ENCODE data around the gene SNX19. TPM values are rescaled to one million over a fixed set of nuclear protein-coding genes. Genes with fewer than 3 reads are reported as not detected.

The SNX19 gene
- polyA plus RNA-seq, 1 donor, result 52.1 TPM

DNA sequence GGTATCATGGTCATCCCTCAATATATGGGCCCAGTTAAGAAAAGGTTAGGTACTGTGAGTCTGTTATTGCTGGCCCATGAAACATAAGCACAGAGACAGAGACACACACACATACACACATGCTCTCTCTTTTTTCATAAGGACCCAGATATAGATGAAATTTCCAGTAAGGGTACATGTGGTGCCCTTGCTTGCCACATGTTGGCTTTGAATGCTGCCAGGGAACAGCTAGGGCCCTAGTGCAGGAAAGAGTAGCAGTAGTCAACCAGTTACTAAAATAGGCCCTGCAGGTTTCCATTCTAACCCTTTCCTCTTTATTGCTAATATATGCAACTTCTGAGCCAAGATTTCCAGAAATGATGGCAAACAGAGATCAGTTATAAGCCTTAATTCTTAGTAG, 9.1 kb downstream of the SNX19 start:
- no peak for DNase-seq

- no peak for DNase-seq
These were observed 9.7 kb downstream of the SNX19 start for GRCh38 chr11:130906616-130907015.

DNA sequence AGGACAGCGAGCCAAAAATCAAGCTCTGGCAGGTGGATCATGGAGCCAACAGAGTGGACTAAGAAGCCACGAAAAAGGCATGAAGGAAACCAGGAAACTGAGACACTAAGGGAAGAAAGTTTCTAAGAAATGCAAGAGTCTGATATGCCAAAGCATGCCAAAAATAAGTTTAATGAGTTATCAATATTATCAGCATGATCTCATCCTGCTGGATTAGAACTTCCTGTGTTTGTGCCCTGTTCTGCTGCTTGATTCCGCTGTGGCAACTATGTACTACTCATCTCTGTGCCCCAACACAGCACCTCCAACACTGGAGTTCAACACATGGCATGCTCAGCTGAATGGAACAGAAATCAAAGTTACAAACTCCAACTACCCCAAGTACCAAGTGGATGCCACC, 10.8 kb downstream of the SNX19 start:
- DNase-seq, result no peak

GRCh38 chr11:130904380-130904779, 11.9 kb downstream of the SNX19 start:
- no peak for DNase-seq

DNA sequence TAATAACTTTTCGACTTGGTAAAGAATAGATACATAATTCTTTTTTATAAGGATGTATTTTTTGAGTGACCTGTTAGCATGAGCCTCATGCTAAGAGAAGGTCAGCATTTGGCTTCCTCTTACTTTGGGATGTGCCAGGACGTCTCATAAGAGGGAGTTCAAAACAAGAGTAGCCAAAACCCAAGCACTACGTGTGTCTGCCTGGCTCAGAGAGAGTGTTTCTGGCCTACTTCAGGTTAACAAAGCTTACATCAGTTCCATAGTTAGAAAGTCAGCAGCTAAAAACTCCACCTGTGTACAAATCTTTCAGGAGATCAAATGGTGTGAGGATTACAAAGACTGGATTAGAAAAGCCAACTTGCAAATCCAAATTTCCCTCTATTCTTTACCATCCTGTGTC, 13.9 kb downstream of the SNX19 start:
- no peak for DNase-seq

GRCh38 chr11:130899106-130899505, 17.2 kb downstream of the SNX19 start:
- no peak for DNase-seq

DNA sequence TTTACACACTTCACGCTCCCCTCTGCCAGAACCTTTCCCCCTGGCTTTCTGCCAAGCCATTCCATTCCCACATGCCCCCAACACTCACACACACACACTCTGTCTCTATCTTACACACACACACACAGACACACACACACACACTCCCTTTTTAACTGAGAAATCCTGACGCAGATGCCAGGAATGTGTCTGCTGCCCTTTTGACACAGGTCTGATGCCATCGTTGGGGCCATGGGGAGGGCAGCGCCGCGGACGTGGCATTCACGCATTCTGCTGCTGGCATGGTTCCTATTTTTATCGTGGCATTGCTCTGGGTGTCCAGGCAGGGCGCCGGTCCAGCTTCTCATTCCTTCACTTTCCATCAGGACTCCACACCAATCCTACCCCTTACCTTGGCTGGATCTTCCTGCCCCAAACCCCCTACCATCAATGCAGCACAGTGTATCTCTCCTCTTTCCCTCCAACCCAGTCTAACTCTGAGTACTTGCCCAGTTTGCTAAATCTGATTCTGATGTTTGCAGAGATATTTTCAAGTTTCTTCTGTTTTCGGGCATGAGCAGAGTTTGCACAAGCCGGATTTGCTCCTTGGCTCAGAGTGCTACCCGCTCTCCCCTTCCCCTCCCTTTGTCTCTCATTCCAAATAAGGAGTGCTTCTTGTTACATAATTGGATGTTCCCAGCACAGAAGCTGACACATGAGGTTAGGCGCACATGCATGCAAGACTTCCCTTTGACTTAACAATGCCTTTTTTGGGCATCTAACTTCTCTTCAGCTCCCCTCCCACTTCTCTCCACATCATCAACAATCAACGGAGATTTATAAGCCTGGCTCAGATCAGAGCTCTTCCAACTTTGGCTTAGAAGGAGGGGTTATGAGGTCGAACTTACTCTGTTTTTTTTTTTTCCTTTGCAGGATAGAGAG, 18.8 kb downstream of the SNX19 start:
- peak; percentile 78 for DNase-seq

- peak; percentile 79 for DNase-seq
These were observed 21.8 kb downstream of the SNX19 start for GRCh38 chr11:130894322-130895025.

- DNase-seq, result no peak
These were observed 23.4 kb downstream of the SNX19 start for GRCh38 chr11:130892861-130893260.

DNA sequence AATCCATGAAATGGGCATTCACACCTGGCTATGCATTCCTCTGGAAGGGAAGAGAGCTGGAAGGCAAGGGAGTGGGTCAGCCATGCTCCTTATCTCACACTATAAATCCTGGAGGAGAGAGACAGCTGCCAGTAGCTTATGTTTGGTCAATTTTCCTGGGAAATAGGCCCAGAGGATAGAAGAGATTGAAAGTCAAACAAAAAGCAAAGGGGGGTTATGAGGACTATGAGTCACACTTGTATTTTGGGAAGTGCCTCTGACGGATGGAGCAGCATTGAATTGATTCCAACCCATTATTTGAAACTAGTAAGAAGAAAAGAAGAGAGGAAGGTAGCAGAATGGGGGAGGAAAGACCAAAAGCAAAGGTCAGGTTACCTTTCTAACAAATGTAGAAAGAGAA, 25.0 kb downstream of the SNX19 start:
- DNase-seq, result no peak

DNA sequence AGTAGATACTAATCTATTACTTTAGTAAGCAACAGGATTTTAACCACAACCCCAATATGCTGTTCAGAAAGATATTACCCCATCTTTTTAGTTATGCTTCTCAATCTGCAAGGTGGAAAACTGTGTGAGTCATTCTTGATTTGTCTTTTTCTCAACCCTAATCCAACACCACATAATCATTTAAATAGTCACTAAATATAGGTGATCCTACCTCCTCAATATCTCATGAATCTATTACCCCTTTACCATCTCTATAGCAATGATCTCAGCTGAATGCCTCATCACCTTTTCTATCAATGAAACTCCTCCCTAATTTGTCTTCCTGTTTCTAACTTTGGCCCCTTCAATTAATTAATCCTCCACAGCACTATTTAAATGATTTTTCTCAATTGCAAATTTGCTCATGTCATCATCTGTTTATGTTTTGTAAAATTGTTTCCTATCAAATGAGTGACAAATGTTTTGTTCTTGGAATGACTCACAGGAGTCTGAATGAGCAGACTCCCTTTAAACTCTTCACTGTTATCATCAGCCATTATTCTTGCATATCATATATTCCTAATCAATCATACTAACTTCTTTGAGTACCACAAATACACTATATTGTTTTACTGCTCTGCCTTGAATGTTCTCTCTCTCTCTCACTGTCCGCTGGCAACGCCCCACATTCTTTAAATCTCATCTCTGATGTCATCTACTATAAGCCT, 26.1 kb downstream of the SNX19 start:
- no peak for DNase-seq

DNA sequence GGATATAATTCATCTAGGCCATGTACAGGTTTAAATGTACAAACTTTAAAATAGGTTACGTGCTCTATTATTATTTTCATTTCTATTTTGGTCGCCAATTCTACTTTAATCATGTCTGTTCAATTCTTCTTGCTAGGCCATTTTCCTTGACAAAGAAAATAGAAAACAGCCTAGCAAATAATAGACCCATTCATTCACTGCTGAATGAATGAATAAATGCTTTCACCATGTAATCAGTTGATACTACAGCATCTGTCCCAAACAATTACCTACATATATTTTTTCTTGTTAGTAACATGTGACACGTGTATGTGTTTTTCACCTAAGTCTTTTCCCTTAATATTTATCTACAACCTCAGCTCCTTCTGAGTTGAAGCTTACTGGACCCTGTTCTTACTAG, 27.5 kb downstream of the SNX19 start:
- no peak for DNase-seq

GRCh38 chr11:130886704-130887103, 29.6 kb downstream of the SNX19 start:
- no peak for DNase-seq

DNA sequence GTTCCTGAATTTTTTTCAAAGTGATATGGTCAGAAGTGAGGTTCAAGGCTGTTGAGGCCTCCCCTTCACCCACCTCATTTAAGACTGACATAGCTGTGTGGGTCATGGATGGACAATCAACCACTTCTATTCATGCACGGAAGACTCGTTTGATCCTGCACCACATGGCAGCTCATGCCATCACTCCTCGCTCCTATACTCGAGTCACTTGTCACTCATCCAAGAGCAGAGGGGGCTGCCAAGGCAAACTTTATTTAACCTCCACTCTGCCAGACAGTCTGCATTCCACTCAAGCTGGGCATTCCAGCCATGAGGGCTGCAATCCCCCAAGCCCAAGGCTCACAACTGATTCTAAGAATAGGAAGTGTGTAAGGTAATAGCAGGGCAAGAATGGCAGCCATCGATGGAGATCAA, 34.1 kb downstream of the SNX19 start:
- no peak for DNase-seq

DNA sequence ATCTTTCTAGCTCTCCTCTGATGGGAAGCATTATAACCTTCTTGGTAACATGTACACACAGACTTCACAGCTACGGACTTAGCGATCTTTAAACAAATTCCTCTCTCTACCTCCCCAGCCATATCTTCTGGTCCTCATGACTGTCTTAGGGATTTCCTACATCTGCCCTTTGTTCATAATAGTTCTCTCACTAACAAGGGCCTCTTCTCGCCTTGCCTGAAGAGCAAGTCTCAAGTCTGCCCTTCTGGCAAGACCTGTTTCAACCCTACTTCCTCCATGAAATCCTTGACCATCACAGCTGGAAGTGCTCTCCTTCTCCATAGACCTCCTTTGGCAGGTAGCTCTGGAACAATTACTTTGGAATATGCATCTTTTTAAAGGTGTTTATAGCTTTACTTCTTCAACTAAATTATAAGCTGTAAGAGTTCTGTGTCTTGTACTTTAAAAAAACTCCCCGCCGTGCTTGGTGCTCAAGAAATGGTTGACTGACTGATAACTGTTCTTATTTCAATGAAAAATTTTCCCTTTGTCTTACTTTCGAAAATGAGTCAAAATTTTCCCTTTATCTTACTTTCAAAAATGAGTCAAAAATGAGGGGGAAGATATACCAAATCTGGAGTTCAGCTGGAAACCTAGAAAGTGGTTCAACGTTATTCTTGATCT, 34.7 kb downstream of the SNX19 start:
- DNase-seq, result no peak

DNA sequence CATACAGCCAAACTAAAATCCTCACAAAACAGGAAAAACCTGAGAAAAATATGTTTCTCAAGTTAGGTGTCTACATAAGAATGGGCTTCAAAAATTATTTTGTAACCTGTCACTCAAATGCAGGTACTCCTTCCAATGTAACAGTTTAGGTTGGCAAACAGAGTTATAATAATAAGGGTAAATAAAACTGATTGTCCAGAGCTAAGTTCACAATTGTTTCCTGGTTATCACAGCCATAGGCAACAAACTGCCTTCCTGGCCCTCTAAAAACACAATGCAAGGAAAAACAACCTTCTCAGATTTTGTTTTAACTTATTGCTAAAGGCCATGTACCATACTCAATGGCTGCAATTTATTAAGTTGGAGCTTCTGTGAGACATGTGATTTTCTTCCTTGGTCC, 36.4 kb downstream of the SNX19 start:
- DNase-seq, result no peak

- DNase-seq, result no peak
These were observed 39.1 kb downstream of the SNX19 start for GRCh38 chr11:130876931-130877915.

GRCh38 chr11:130876100-130876499, 40.2 kb downstream of the SNX19 start:
- no peak for DNase-seq

- DNase-seq, result no peak
These were observed 41.2 kb downstream of the SNX19 start for GRCh38 chr11:130874955-130875531.

GRCh38 chr11:130874396-130874795, 41.9 kb downstream of the SNX19 start:
- no peak for DNase-seq

GRCh38 chr11:130873761-130874160, 42.5 kb downstream of the SNX19 start:
- no peak for DNase-seq

All from left kidney (tissue), 2 donors.